C1 segment of cervical spinal cord (tissue), 14 donors: ENCODE data around the gene NBPF10.
"Not testable (repeated sequence)": the region's sequence is repeated elsewhere in the genome, so short reads cannot be mapped to it uniquely, and the experiment has no call there.

ENCODE experiments used
- DNase-seq, 14 donors: peaks; one replicate each; lab custom pipeline; 2025; lab: John Stamatoyannopoulos, UW

NBPF10 gene

GRCh38 chr1:146144465-146144864 is at the start of gene NBPF10:
NBPF10 (minus strand) TSS chr1:146144804; CDS start chr1:146144769, 35 bp downstream.
- not testable (repeated sequence) for DNase-seq

GRCh38 chr1:146174531-146174930 is 29.9 kb upstream of the NBPF10 start:
- not testable (repeated sequence) for DNase-seq

GRCh38 chr1:146167740-146168139 is 23.1 kb upstream of the NBPF10 start:
- not testable (repeated sequence) for DNase-seq

- DNase-seq: not testable (repeated sequence)
These were observed 22.7 kb upstream of the NBPF10 start for GRCh38 chr1:146167273-146167672.
